ENCODE results near the gene CFAP99. TPM values are rescaled to one million over a fixed set of nuclear protein-coding genes. Genes with fewer than 3 reads are reported as not detected.
"Not testable (repeated sequence)": the region's sequence is repeated elsewhere in the genome, so short reads cannot be mapped to it uniquely, and the experiment has no call there.

The CFAP99 gene
- total and polyA plus RNA-seq, 2 of the 4 experiments (the other 2 are of a cell fraction): not detected

GRCh38 chr4:2378898-2379297 is 39.9 kb upstream of the CFAP99 start:
- Histone ChIP-seq H4K8ac (ENCODE audit: low read depth in 2 of 2, low read length in 2 of 2) (no peak overlapping the region), H3K27me3 (ENCODE audit: control insufficient read depth, insufficient read depth, low read length) (peaks cover 34% of the 10 kb centered on the region), H3K9me3 (ENCODE audit: control insufficient read depth, insufficient read depth, low read length) (0 out of 2 replicates have a peak, but pooled peaks cover 2% of the 10 kb centered on the region), H3K4me2 (ENCODE audit: low read depth, low read length) (no peak overlapping the region), H3K4me3 (ENCODE audit: insufficient read depth, low read depth, low read length) (no peak overlapping the region), H2AK9ac (replicated peaks; ENCODE audit: low read depth, low read length, poor library complexity) (no peak overlapping the region), H3K14ac (replicated peaks; ENCODE audit: low read depth, low read length) (no peak overlapping the region), H2BK15ac (ENCODE audit: low read depth, low read length) (no peak overlapping the region), H3K9me1 (ENCODE audit: insufficient read depth, low read length) (no peaks in the 10 kb centered on the region), H3K18ac (ENCODE audit: low read depth, low read length) (no peak overlapping the region), H4K20me1 (ENCODE audit: insufficient read depth, low read length) (no peaks in the 10 kb centered on the region), H2BK20ac (ENCODE audit: low read depth, low read length) (no peak overlapping the region), H2AK5ac (ENCODE audit: low read depth, low read length) (no peak overlapping the region), H3K36me3 (ENCODE audit: control insufficient read depth, insufficient read depth, low read length) (no peaks in the 10 kb centered on the region), H3K4me1 (ENCODE audit: control insufficient read depth, insufficient read depth, low read length) (no peaks in the 10 kb centered on the region), H4K5ac (ENCODE audit: low read depth, low read length) (no peak overlapping the region), H2BK5ac (ENCODE audit: low read depth, low read length, poor library complexity, severe bottlenecking) (no peak overlapping the region), H4K91ac (ENCODE audit: insufficient read depth, low read depth, low read length) (no peak overlapping the region), H2AFZ (replicated peaks; ENCODE audit: low read length, poor library complexity) (no peak overlapping the region), H3K9ac (ENCODE audit: low read depth, low read length) (no peak overlapping the region), H3K79me1 (ENCODE audit: low read depth in 1 of 2, low read length in 2 of 2) (no peaks in the 10 kb centered on the region), H3K4ac (ENCODE audit: low read depth, low read length) (no peak overlapping the region), H3K23ac (ENCODE audit: low read depth, low read length) (no peak overlapping the region), H3K27ac (ENCODE audit: insufficient read depth, low read length) (no peak overlapping the region), H3K56ac (ENCODE audit: extremely low read depth, insufficient read depth, low read length) (no peak overlapping the region), H2BK120ac (ENCODE audit: low read depth, low read length) (no peak overlapping the region)
- DNase-seq (no peak), ATAC-seq (ENCODE audit: low read depth) (no peak)
- intact Hi-C loops (cut with micrococcal nuclease) (no loop called here), dilution Hi-C loops (cut with HindIII; ENCODE audit: low sequenced_read_pairs, unreplicated experiment) (no loop called here), in situ Hi-C loops (cut with MboI; ENCODE audit: low sequenced_read_pairs) (no loop called here)
- no CpG with 5 or more reads among the region's 3 CpGs for WGBS, 2 experiments (ENCODE audit: extremely low coverage in 2 of 2, insufficient read length in 1 of 2)
- TF ChIP-seq CTCF (conservative IDR thresholded peaks at IDR 0.05; ENCODE audit: low read depth, low read length) (no peak), NFE2L2 (IDR thresholded peaks at IDR 0.05; ENCODE audit: low read depth, low read length) (no peak)
- ChIA-PET CTCF (interaction anchor here (1.3 kb wide), 1 partner anchor 13 kb away, joined by 3 read pairs; no protein-coding TSS in a partner anchor), POLR2A (ENCODE audit: unreplicated experiment) (no interaction called here)
- no TSS peak for BruUV-seq (replicated peaks)

GRCh38 chr4:2380589-2380988 is 38.2 kb upstream of the CFAP99 start:
- peaks cover 39% of the 10 kb centered on the region for H3K27me3 ChIP-seq (ENCODE audit: control insufficient read depth, insufficient read depth, low read length)
- H3K14ac ChIP-seq (replicated peaks; ENCODE audit: low read depth, low read length); H3K4me3 ChIP-seq (ENCODE audit: insufficient read depth, low read depth, low read length); H3K4me1 ChIP-seq (ENCODE audit: control insufficient read depth, insufficient read depth, low read length); H3K4ac ChIP-seq (ENCODE audit: low read depth, low read length); H3K36me3 ChIP-seq (ENCODE audit: control insufficient read depth, insufficient read depth, low read length); H2BK20ac ChIP-seq (ENCODE audit: low read depth, low read length); H4K8ac ChIP-seq (ENCODE audit: low read depth in 2 of 2, low read length in 2 of 2); H2AK5ac ChIP-seq (ENCODE audit: low read depth, low read length); ATAC-seq (ENCODE audit: low read depth); H4K91ac ChIP-seq (ENCODE audit: insufficient read depth, low read depth, low read length); DNase-seq; H3K18ac ChIP-seq (ENCODE audit: low read depth, low read length); BruUV-seq (replicated peaks); H3K9me1 ChIP-seq (ENCODE audit: insufficient read depth, low read length); H3K79me1 ChIP-seq (ENCODE audit: low read depth in 1 of 2, low read length in 2 of 2); dilution Hi-C loops (cut with HindIII; ENCODE audit: low sequenced_read_pairs, unreplicated experiment); H2BK5ac ChIP-seq (ENCODE audit: low read depth, low read length, poor library complexity, severe bottlenecking); intact Hi-C loops (cut with micrococcal nuclease); H3K4me2 ChIP-seq (ENCODE audit: low read depth, low read length); H2BK15ac ChIP-seq (ENCODE audit: low read depth, low read length); H4K20me1 ChIP-seq (ENCODE audit: insufficient read depth, low read length); H3K9me3 ChIP-seq (ENCODE audit: control insufficient read depth, insufficient read depth, low read length); H3K56ac ChIP-seq (ENCODE audit: extremely low read depth, insufficient read depth, low read length); H2BK120ac ChIP-seq (ENCODE audit: low read depth, low read length); H2AK9ac ChIP-seq (replicated peaks; ENCODE audit: low read depth, low read length, poor library complexity); in situ Hi-C loops (cut with MboI; ENCODE audit: low sequenced_read_pairs); H3K27ac ChIP-seq (ENCODE audit: insufficient read depth, low read length); H2AFZ ChIP-seq (replicated peaks; ENCODE audit: low read length, poor library complexity); H3K23ac ChIP-seq (ENCODE audit: low read depth, low read length); CTCF ChIA-PET; H3K9ac ChIP-seq (ENCODE audit: low read depth, low read length); H4K5ac ChIP-seq (ENCODE audit: low read depth, low read length): not testable (repeated sequence)
- POLR2A ChIA-PET (ENCODE audit: unreplicated experiment): interaction anchor here (0.6 kb wide), 1 partner anchor 63 kb away, joined by 4 read pairs; no protein-coding TSS in a partner anchor
- WGBS, 2 experiments (ENCODE audit: extremely low coverage in 2 of 2, insufficient read length in 1 of 2): 60% methylated on average over 1 of the region's 6 CpGs; no CpG with 5 or more reads in 1 of the 2 experiments

Measured in IMR-90 (cell line).